Mesenchymal stem cell (in vitro differentiated cells and primary cell): ENCODE data around the gene NXPH2.
"Not testable (repeated sequence)": the region's sequence is repeated elsewhere in the genome, so short reads cannot be mapped to it uniquely, and the experiment has no call there.

Source experiments
- DNase-seq: peaks from one replicate; pipeline ENCODE4 v3.0.0-alpha.2; 2013
- H2AFZ ChIP-seq: one replicate; pipeline ENCODE4 v1.6.1; 2013; ENCODE audit warnings: low read depth, mild to moderate bottlenecking, control low read depth, inconsistent platforms, low read length, moderate library complexity
- H2AK5ac ChIP-seq: 2 replicates; pipeline ENCODE4 v1.6.1; 2013; ENCODE audit warnings: low read length, moderate library complexity, mild to moderate bottlenecking, inconsistent platforms; ENCODE audit not compliant: severe bottlenecking
- H2BK120ac ChIP-seq: one replicate; pipeline ENCODE4 v1.6.1; 2013; ENCODE audit warnings: low read depth, mild to moderate bottlenecking, inconsistent platforms, low read length, moderate library complexity
- H2BK12ac ChIP-seq, 2 experiments: one replicate each; pipeline ENCODE4 v1.6.1; 2013; ENCODE audit warnings: inconsistent platforms in 2 of 2, low read length in 2 of 2, mild to moderate bottlenecking in 2 of 2, moderate library complexity in 2 of 2, control low read depth in 1 of 2
- H2BK15ac ChIP-seq: one replicate; pipeline ENCODE4 v1.6.1; 2013; ENCODE audit warnings: mild to moderate bottlenecking, low read depth, inconsistent platforms; ENCODE audit not compliant: poor library complexity, severe bottlenecking
- H2BK5ac ChIP-seq: 2 replicates; pipeline ENCODE4 v1.6.1; 2013; ENCODE audit warnings: low read depth, mild to moderate bottlenecking, low read length, control low read depth, inconsistent platforms; ENCODE audit not compliant: poor library complexity, severe bottlenecking
- H3K14ac ChIP-seq, 2 experiments: one replicate each; pipeline ENCODE4 v1.6.1; 2013; ENCODE audit warnings: inconsistent platforms in 2 of 2, low read length in 2 of 2, control low read depth in 1 of 2, mild to moderate bottlenecking in 1 of 2, moderate library complexity in 1 of 2
- H3K18ac ChIP-seq, 2 experiments: one replicate each; pipeline ENCODE4 v1.6.1; 2013; ENCODE audit warnings: inconsistent platforms in 2 of 2, low read length in 2 of 2, control low read depth in 1 of 2, low read depth in 1 of 2, mild to moderate bottlenecking in 1 of 2
- H3K23ac ChIP-seq, 2 experiments: one replicate each; pipeline ENCODE4 v1.6.1; 2013; ENCODE audit warnings: inconsistent platforms in 2 of 2, low read length in 2 of 2, mild to moderate bottlenecking in 2 of 2, moderate library complexity in 2 of 2, control low read depth in 1 of 2
- H3K27ac ChIP-seq: 2 replicates; pipeline ENCODE4 v1.5.1; 2013; ENCODE audit warnings: mild to moderate bottlenecking, moderate library complexity, low read length, control low read depth, inconsistent platforms; ENCODE audit not compliant: poor library complexity, severe bottlenecking
- H3K27me3 ChIP-seq, 2 experiments: 2 replicates each; pipeline versions ENCODE4 v1.6.1 to v1.7.0; 2013; ENCODE audit warnings: low read length in 2 of 2, mild to moderate bottlenecking in 2 of 2, moderate library complexity in 2 of 2, control low read depth in 1 of 2, inconsistent platforms in 1 of 2; ENCODE audit not compliant: control insufficient read depth in 1 of 2, insufficient read depth in 1 of 2
- H3K36me3 ChIP-seq, 2 experiments: 2 replicates each; pipeline versions ENCODE4 v1.6.1 to v1.7.0; 2013; ENCODE audit warnings: low read length in 2 of 2, control low read depth in 1 of 2, inconsistent platforms in 1 of 2, low read depth in 1 of 2, mild to moderate bottlenecking in 1 of 2; ENCODE audit not compliant: insufficient read depth in 2 of 2, control insufficient read depth in 1 of 2
- H3K4ac ChIP-seq, 2 experiments: one replicate each; pipeline ENCODE4 v1.6.1; 2013; ENCODE audit warnings: inconsistent platforms in 2 of 2, low read length in 2 of 2, mild to moderate bottlenecking in 2 of 2, moderate library complexity in 2 of 2, control low read depth in 1 of 2, low read depth in 1 of 2
- H3K4me1 ChIP-seq: 2 replicates; pipeline ENCODE4 v1.6.1; 2013; ENCODE audit warnings: low read depth, low read length, control low read depth; ENCODE audit not compliant: control insufficient read depth, insufficient read depth
- H3K4me2 ChIP-seq: 2 replicates; pipeline ENCODE4 v1.6.1; 2013; ENCODE audit warnings: low read length, mild to moderate bottlenecking, inconsistent platforms; ENCODE audit not compliant: poor library complexity, severe bottlenecking
- H3K4me3 ChIP-seq, 2 experiments: 2 replicates each; pipeline versions ENCODE4 v1.5.1 to v1.7.0; 2013; ENCODE audit warnings: low read length in 2 of 2, mild to moderate bottlenecking in 2 of 2, control low read depth in 1 of 2, low read depth in 1 of 2; ENCODE audit not compliant: insufficient read depth in 1 of 2
- H3K79me1 ChIP-seq: replicated peaks from 2 replicates; pipeline ENCODE4 v1.6.1; 2013; ENCODE audit warnings: mild to moderate bottlenecking, control low read depth, low read length, inconsistent platforms; ENCODE audit not compliant: poor library complexity, severe bottlenecking
- H3K9ac ChIP-seq: 2 replicates; pipeline ENCODE4 v1.7.0; 2013; ENCODE audit warnings: mild to moderate bottlenecking, low read length, moderate library complexity
- H3K9me3 ChIP-seq: 2 replicates; pipeline ENCODE4 v1.7.0; 2013; ENCODE audit warnings: mild to moderate bottlenecking, low read length; ENCODE audit not compliant: control insufficient read depth
- H4K8ac ChIP-seq: one replicate; pipeline ENCODE4 v1.6.1; 2013; ENCODE audit warnings: inconsistent platforms, mild to moderate bottlenecking, low read length, moderate library complexity
- H4K91ac ChIP-seq: one replicate; pipeline ENCODE4 v1.6.1; 2013; ENCODE audit warnings: mild to moderate bottlenecking, low read length, inconsistent platforms
- WGBS: methylation state at CpG from one replicate; pipeline ENCODE4 v1.1.7; 2013; ENCODE audit warnings: mixed read lengths; 5-methylcytosine and 5-hydroxymethylcytosine counted together

The NXPH2 gene

GRCh38 chr2:138649571-138649970 lies 130.6 kb downstream of the NXPH2 start:
- Histone ChIP-seq H3K9ac (no peak overlapping the region), H3K4me3 (no peak overlapping the region), H4K8ac (no peak overlapping the region), H2AK5ac (no peak overlapping the region), H3K14ac (no peak overlapping the region), H3K23ac (no peak overlapping the region), H3K9me3 (no peaks in the 10 kb centered on the region), H3K36me3 (no peaks in the 10 kb centered on the region), H2BK15ac (no peak overlapping the region), H2BK12ac (no peak overlapping the region), H3K4ac (no peak overlapping the region), H3K79me1 (no peaks in the 10 kb centered on the region), H2BK5ac (no peak overlapping the region), H3K27ac (no peak overlapping the region), H3K18ac (no peak overlapping the region), H4K91ac (no peak overlapping the region), H3K4me2 (no peak overlapping the region), H3K4me1 (peaks cover 3% of the 10 kb centered on the region), H3K27me3 (peaks cover 0 to 4% of the 10 kb centered on the region in 2 experiments), H2BK120ac (no peak overlapping the region), H2AFZ (no peak overlapping the region)
- DNase-seq: no peak
- WGBS: 32% methylated on average over 1 of the region's 1 CpG

GRCh38 chr2:138648606-138649005 lies 131.6 kb downstream of the NXPH2 start:
- Histone ChIP-seq H2BK12ac (no peak overlapping the region), H3K27me3 (peaks cover 0 to 4% of the 10 kb centered on the region in 2 experiments), H2BK5ac (no peak overlapping the region), H3K4me1 (peaks cover 3% of the 10 kb centered on the region), H3K4me2 (no peak overlapping the region), H2AK5ac (no peak overlapping the region), H4K8ac (no peak overlapping the region), H3K23ac (no peak overlapping the region), H2BK120ac (no peak overlapping the region), H3K9me3 (no peaks in the 10 kb centered on the region), H3K79me1 (no peaks in the 10 kb centered on the region), H3K9ac (no peak overlapping the region), H3K27ac (no peak overlapping the region), H2BK15ac (no peak overlapping the region), H2AFZ (no peak overlapping the region), H3K4ac (no peak overlapping the region), H3K14ac (no peak overlapping the region), H3K36me3 (no peaks in the 10 kb centered on the region), H3K18ac (no peak overlapping the region), H4K91ac (no peak overlapping the region), H3K4me3 (no peak overlapping the region)
- DNase-seq: no peak
- 75% methylated on average over 2 of the region's 4 CpGs for WGBS

- not testable (repeated sequence) for H3K4me3 ChIP-seq, H2BK120ac ChIP-seq, H2AK5ac ChIP-seq, H3K4ac ChIP-seq, H2AFZ ChIP-seq, H3K9ac ChIP-seq, H3K4me1 ChIP-seq, H2BK5ac ChIP-seq, H2BK15ac ChIP-seq, H3K27ac ChIP-seq, H3K36me3 ChIP-seq, H3K14ac ChIP-seq, H3K4me2 ChIP-seq, H3K27me3 ChIP-seq, H3K9me3 ChIP-seq, H4K8ac ChIP-seq, H3K23ac ChIP-seq, H3K79me1 ChIP-seq, H4K91ac ChIP-seq, H2BK12ac ChIP-seq, DNase-seq, H3K18ac ChIP-seq
- WGBS: 94% methylated on average over 8 of the region's 10 CpGs
These were observed 135.4 kb downstream of the NXPH2 start for GRCh38 chr2:138644776-138645175.

- Histone ChIP-seq H2AK5ac (no peak overlapping the region), H3K4me2 (no peak overlapping the region), H3K9ac (no peak overlapping the region), H2AFZ (no peak overlapping the region), H3K27me3 (peaks cover 0 to 4% of the 10 kb centered on the region in 2 experiments), H3K4me1 (no peaks in the 10 kb centered on the region), H3K23ac (no peak overlapping the region), H3K4ac (no peak overlapping the region), H4K91ac (no peak overlapping the region), H2BK120ac (no peak overlapping the region), H4K8ac (no peak overlapping the region), H3K79me1 (no peaks in the 10 kb centered on the region), H3K9me3 (no peaks in the 10 kb centered on the region), H2BK12ac (no peak overlapping the region), H3K4me3 (no peak overlapping the region), H2BK5ac (no peak overlapping the region), H3K18ac (no peak overlapping the region), H3K27ac (no peak overlapping the region), H2BK15ac (no peak overlapping the region), H3K14ac (no peak overlapping the region), H3K36me3 (no peaks in the 10 kb centered on the region)
- WGBS: 90% methylated on average over 8 of the region's 9 CpGs
- no peak for DNase-seq
These were observed 139.1 kb downstream of the NXPH2 start for GRCh38 chr2:138640921-138641676.
